Activated B cell treated with CpG ODN at 0.5 μM for 24 hours (primary cell): Measurements from ENCODE around the gene CD63. TPM values are rescaled to one million over a fixed set of nuclear protein-coding genes. Genes with fewer than 3 reads are reported as not detected.

Experiments used
- ATAC-seq: fragments of 200-7000 bp; cut with Tn5 transposase; one replicate; pipeline ENCODE4 v1.10.0; 2021; ENCODE audit warnings: low read depth, mild to moderate bottlenecking, moderate library complexity
- CTCF ChIA-PET: fragments of 350-600 bp; sonication (Branson Sonifier 250); formaldehyde crosslinking; loops from one replicate; lab custom pipeline; 2021; ENCODE audit warnings: antibody characterized with exemption; lab: Charles Lee
- POLR2A ChIA-PET: fragments of 350-600 bp; sonication (Branson Sonifier 250); formaldehyde crosslinking; loops from one replicate; lab custom pipeline; 2021; ENCODE audit warnings: antibody characterized with exemption; lab: Charles Lee
- DNase-seq: peaks from one replicate; pipeline ENCODE4 v3.0.0; 2022
- H3K27ac Mint-ChIP-seq: one replicate; pipeline ENCODE4 v1.8.0; 2020; ENCODE audit warnings: mixed read lengths
- H3K27me3 Mint-ChIP-seq: one replicate; pipeline ENCODE4 v1.8.0; 2021; ENCODE audit warnings: mixed read lengths
- H3K36me3 Mint-ChIP-seq: one replicate; pipeline ENCODE4 v1.8.0; 2021; ENCODE audit warnings: low read depth, mixed read lengths
- H3K4me1 Mint-ChIP-seq: one replicate; pipeline ENCODE4 v1.8.0; 2021; ENCODE audit warnings: mixed read lengths
- H3K4me3 Mint-ChIP-seq: one replicate; pipeline ENCODE4 v1.8.0; 2020; ENCODE audit warnings: mild to moderate bottlenecking, mixed read lengths
- H3K9me3 Mint-ChIP-seq: one replicate; pipeline ENCODE4 v1.8.0; 2020; ENCODE audit warnings: mixed read lengths
- intact Hi-C: fragments of 100-400 bp; cut with micrococcal nuclease; formaldehyde crosslinking; loops from one replicate; pipeline ENCODE4 v1.15.1; 2024
- total RNA-seq: library from RNA; stranded (reverse); gene quantifications from 2 replicates; pipeline ENCODE4 v1.2.3, GENCODE V29; 2022
- TF ChIP-seq, protein P1 (sequence below): fragments of 200-600 bp; IDR thresholded peaks from one replicate; pipeline ENCODE4 v1.8.0; 2022; ENCODE audit warnings: antibody characterized with exemption, mild to moderate bottlenecking

Gene CD63
- total RNA-seq, 1 donor from 2014 or later = 104 TPM

DNA sequence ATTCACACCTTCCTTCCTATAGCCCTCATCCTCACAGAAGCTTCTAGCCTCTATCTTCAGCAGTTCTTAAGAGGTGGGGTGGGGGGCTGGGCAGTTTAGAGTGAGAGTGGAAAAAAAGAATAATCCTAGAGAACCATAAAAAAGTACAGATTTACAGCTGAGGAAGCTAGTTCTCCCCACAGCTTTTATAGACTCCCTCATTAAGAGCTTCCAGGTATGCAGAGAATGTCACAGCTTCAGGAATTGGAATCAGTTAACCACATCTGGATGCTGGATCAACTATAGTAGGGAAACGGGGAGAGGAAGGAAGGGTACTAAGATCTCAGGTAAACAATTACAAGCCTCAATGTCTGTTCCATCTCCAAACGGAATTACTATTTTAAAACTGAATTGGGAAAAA is 26.4 kb upstream of the CD63 start:
- intact Hi-C loops = loop anchor here (5.0 kb wide), 1 partner anchor 37 kb away; no protein-coding TSS in a partner anchor
- ChIA-PET CTCF (interaction anchor here (2.1 kb wide), 1 partner anchor 185 kb away, joined by 7 read pairs; no protein-coding TSS in a partner anchor), POLR2A (no interaction called here)
- H3K9me3 Mint-ChIP-seq = no peaks in the 10 kb centered on the region
- ATAC-seq (no peak), DNase-seq (no peak)
- H3K4me1 Mint-ChIP-seq = no peaks in the 10 kb centered on the region
- no peak overlapping the region for H3K4me3 Mint-ChIP-seq
- no peaks in the 10 kb centered on the region for H3K27me3 Mint-ChIP-seq
- H3K36me3 Mint-ChIP-seq = peaks cover 80% of the 10 kb centered on the region
- H3K27ac Mint-ChIP-seq = no peak overlapping the region
- TF ChIP-seq, protein P1, sequence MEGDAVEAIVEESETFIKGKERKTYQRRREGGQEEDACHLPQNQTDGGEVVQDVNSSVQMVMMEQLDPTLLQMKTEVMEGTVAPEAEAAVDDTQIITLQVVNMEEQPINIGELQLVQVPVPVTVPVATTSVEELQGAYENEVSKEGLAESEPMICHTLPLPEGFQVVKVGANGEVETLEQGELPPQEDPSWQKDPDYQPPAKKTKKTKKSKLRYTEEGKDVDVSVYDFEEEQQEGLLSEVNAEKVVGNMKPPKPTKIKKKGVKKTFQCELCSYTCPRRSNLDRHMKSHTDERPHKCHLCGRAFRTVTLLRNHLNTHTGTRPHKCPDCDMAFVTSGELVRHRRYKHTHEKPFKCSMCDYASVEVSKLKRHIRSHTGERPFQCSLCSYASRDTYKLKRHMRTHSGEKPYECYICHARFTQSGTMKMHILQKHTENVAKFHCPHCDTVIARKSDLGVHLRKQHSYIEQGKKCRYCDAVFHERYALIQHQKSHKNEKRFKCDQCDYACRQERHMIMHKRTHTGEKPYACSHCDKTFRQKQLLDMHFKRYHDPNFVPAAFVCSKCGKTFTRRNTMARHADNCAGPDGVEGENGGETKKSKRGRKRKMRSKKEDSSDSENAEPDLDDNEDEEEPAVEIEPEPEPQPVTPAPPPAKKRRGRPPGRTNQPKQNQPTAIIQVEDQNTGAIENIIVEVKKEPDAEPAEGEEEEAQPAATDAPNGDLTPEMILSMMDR = no peak

DNA sequence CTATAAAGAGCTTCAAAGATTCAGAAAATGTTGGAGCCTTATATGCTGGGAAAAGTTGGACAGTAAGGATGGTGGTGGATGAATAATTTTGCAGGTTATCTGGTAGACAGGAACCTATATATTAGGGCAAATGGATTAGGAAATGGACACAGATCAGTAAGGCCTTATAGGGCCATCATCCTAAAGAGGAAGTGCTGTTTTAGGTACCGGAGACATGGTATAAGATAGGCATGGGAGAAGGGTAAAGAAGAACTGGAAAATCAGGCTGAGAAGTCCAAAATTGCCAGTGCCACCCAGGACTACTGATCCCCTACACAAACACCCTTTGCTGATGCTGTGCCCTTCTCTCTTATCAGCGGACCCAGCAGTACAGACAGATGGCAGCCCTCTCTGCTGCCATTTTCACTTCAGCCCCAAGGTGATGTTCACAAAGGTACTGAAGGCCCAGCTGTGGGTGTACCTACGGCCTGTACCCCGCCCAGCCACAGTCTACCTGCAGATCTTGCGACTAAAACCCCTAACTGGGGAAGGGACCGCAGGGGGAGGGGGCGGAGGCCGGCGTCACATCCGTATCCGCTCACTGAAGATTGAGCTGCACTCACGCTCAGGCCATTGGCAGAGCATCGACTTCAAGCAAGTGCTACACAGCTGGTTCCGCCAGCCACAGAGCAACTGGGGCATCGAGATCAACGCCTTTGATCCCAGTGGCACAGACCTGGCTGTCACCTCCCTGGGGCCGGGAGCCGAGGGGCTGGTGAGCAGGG is 19.6 kb upstream of the CD63 start:
- H3K4me1 Mint-ChIP-seq = peaks cover 35% of the 10 kb centered on the region
- H3K36me3 Mint-ChIP-seq = peaks cover 38% of the 10 kb centered on the region
- H3K27ac Mint-ChIP-seq = no peak overlapping the region
- H3K27me3 Mint-ChIP-seq = no peaks in the 10 kb centered on the region
- DNase-seq (no peak), ATAC-seq (no peak)
- intact Hi-C loops = no loop called here
- no peaks in the 10 kb centered on the region for H3K9me3 Mint-ChIP-seq
- H3K4me3 Mint-ChIP-seq = no peak overlapping the region
- ChIA-PET CTCF (interaction anchor here (2.1 kb wide), 1 partner anchor 10 kb away, joined by 8 read pairs; no protein-coding TSS in a partner anchor), POLR2A (interaction anchor here (1.1 kb wide), 1 partner anchor 9 kb away, joined by 3 read pairs; no protein-coding TSS in a partner anchor)
- TF ChIP-seq, protein P1 = no peak

DNA sequence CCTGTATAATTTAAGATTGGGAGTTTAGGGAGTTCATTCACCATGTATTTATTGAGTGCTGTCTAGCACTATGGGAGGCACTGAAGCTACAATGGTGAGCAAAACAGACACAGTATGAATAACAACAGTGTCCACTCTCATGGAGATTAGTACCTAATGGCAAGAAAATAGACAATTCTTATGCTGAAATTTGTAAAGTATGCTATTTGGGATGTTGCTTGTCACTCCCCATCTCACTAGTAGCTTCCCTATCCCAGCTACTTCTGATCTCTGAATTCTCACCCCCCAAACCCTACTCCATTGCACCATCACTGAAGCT is 18.1 kb upstream of the CD63 start:
- intact Hi-C loops = no loop called here
- DNase-seq (no peak), ATAC-seq (no peak)
- CTCF ChIA-PET = interaction anchor here (0.6 to 2.1 kb wide), 4 partner anchors 8 to 249 kb away, joined by 3 to 8 read pairs (median 4); no protein-coding TSS in a partner anchor
- H3K9me3 Mint-ChIP-seq = no peaks in the 10 kb centered on the region
- TF ChIP-seq, protein P1 = no peak
- peaks cover 43% of the 10 kb centered on the region for H3K4me1 Mint-ChIP-seq
- POLR2A ChIA-PET = interaction anchor here (0.6 kb wide), 1 partner anchor 160 kb away, joined by 4 read pairs; no protein-coding TSS in a partner anchor
- no peak overlapping the region for H3K27ac Mint-ChIP-seq
- no peaks in the 10 kb centered on the region for H3K27me3 Mint-ChIP-seq
- H3K36me3 Mint-ChIP-seq = peaks cover 23% of the 10 kb centered on the region
- no peak overlapping the region for H3K4me3 Mint-ChIP-seq

DNA sequence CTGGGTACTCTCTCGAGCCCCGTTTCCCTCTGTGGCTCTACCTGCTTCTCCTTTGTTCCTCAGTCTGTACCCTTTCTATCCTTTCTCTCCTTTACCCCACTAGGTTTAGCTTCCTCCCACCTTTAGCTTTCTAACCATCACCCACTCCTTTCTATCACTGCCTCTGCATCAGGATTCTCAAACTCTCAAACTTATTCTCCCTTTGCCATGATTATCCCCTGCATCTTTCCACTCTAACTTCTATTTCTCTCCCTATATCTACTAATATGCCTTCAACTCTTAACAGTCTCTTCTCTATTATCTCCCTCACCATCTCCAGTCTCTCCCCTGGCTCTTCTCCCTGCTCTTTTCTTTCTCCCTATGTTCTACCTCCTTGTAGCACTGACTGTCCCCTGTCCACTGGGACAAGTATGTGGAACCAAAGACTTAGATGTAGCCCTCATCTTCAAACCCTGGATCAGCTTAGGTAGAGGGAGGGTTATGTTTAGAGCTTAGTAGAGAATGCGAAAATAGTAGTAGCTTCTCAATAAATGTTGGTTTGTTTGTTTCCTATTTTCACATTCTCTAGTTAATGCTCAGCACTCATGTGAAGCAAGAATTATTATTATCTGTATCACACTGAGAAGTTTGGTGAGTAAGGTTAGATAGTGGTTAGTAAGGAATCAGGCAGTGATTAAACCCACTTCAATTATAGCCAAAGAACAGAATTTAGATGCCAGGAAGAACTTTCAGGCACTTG is 17.5 kb upstream of the CD63 start:
- DNase-seq (no peak), ATAC-seq (no peak)
- Mint-ChIP-seq H3K27ac (peak overlapping the region; percentile 68), H3K4me3 (peak overlapping the region; percentile 30), H3K9me3 (no peaks in the 10 kb centered on the region), H3K36me3 (peaks cover 18% of the 10 kb centered on the region), H3K4me1 (peaks cover 43% of the 10 kb centered on the region), H3K27me3 (no peaks in the 10 kb centered on the region)
- intact Hi-C loops = no loop called here
- ChIA-PET CTCF (interaction anchor here (1.6 to 2.1 kb wide), 2 partner anchors 8 to 194 kb away, joined by 5 to 8 read pairs; no protein-coding TSS in a partner anchor), POLR2A (interaction anchor here (0.6 to 1.3 kb wide), 3 partner anchors 11 to 300 kb away, joined by 3 to 5 read pairs (median 4); no protein-coding TSS in a partner anchor)
- TF ChIP-seq, protein P1 = no peak
